ENCODE measurements around the gene STAM.

Gene STAM

GRCh38 chr10:17645621-17646345 lies 1.8 kb downstream of the STAM start:
- H3K4me3 ChIP-seq (replicated peaks; ENCODE audit: low read depth, low read length): peak overlapping the region; percentile 87
- no peak for TF ChIP-seq CTCF (IDR thresholded peaks at IDR 0.05; ENCODE audit: low read depth, low read length, missing control alignments)
- no peak for DNase-seq (ENCODE audit: extremely low read depth, low read depth)

GRCh38 chr10:17647326-17647725 lies 3.4 kb downstream of the STAM start:
- no peak for TF ChIP-seq CTCF (IDR thresholded peaks at IDR 0.05; ENCODE audit: low read depth, low read length, missing control alignments)
- no peak for DNase-seq (ENCODE audit: extremely low read depth, low read depth)
- no peak overlapping the region for H3K4me3 ChIP-seq (replicated peaks; ENCODE audit: low read depth, low read length)

DNA sequence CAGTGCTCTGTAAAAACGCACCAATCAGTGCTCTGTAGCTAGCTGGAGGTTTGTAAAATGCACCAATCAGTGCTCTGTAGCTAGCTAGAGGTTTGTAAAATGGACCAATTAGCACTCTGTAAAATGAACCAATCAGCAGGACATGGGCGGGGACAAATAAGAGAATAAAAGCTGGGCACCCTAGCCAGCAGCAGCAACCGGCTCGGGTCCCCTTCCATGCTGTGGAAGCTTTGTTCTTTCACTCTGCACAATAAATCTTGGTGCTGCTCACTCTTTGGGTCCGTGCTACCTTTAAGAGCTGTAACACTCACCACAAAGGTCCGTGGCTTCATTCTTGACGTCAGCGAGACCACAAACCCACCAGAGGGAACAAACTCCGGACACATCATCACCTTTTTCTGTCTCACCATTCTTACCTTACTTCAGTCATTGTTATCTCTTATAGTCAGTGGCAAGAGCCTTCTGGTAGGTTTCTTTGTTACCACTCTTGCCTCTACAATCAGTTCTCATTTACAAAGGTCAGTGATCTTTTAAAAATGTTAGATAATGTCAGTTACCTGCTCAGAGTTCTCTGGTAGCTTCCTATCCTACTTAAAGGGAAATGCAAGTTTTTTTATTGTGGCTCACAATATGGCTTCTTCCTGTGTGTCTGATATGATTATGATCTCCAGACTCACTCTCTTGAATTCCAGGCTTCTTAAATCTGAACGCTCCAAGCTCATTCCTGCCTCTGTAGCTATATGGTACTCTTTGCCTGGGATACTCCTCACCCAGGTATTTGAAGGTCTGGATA lies 4.5 kb downstream of the STAM start:
- H3K4me3 ChIP-seq (replicated peaks; ENCODE audit: low read depth, low read length): no peak overlapping the region
- no peak for DNase-seq (ENCODE audit: extremely low read depth, low read depth)
- no peak for TF ChIP-seq CTCF (IDR thresholded peaks at IDR 0.05; ENCODE audit: low read depth, low read length, missing control alignments)

- no peak for DNase-seq (ENCODE audit: extremely low read depth, low read depth)
- H3K4me3 ChIP-seq (replicated peaks; ENCODE audit: low read depth, low read length): no peak overlapping the region
- TF ChIP-seq CTCF (IDR thresholded peaks at IDR 0.05; ENCODE audit: low read depth, low read length, missing control alignments): no peak
Observed at GRCh38 chr10:17649052-17649451, 5.1 kb downstream of the STAM start.

- no peak for TF ChIP-seq CTCF (IDR thresholded peaks at IDR 0.05; ENCODE audit: low read depth, low read length, missing control alignments)
- no peak for DNase-seq (ENCODE audit: extremely low read depth, low read depth)
- H3K4me3 ChIP-seq (replicated peaks; ENCODE audit: low read depth, low read length): no peak overlapping the region
Observed at GRCh38 chr10:17649836-17650235, 5.9 kb downstream of the STAM start.

- H3K4me3 ChIP-seq (replicated peaks; ENCODE audit: low read depth, low read length): no peak overlapping the region
- no peak for TF ChIP-seq CTCF (IDR thresholded peaks at IDR 0.05; ENCODE audit: low read depth, low read length, missing control alignments)
- no peak for DNase-seq (ENCODE audit: extremely low read depth, low read depth)
Observed at GRCh38 chr10:17650416-17650815, 6.5 kb downstream of the STAM start.
